ENCODE data around the gene CMPK2. TPM values are rescaled to one million over a fixed set of nuclear protein-coding genes. Genes with fewer than 3 reads are reported as not detected.

CMPK2 gene
- total RNA-seq, 4 donors from 2014 or later: 2.9 to 9.7 (median 8.0) TPM

DNA sequence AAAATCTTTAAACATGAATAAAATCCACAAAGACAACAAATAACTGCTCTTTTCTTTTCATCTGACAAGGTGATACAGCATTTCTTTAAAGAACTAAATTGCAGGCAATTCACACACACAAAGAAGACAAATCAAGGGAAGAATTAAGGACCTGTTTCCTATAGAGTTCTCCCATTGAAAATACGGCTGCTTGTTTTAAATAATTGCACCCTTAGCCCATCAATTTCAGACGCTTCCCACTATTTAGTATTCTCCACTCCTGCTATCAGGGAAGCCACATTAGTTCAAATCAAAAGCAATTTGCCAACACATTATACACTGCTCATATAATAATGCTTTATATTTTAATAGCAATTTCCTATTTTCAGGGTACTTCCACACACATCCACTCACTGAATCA, 11.3 kb downstream of the CMPK2 start:
- TF ChIP-seq, protein P1, sequence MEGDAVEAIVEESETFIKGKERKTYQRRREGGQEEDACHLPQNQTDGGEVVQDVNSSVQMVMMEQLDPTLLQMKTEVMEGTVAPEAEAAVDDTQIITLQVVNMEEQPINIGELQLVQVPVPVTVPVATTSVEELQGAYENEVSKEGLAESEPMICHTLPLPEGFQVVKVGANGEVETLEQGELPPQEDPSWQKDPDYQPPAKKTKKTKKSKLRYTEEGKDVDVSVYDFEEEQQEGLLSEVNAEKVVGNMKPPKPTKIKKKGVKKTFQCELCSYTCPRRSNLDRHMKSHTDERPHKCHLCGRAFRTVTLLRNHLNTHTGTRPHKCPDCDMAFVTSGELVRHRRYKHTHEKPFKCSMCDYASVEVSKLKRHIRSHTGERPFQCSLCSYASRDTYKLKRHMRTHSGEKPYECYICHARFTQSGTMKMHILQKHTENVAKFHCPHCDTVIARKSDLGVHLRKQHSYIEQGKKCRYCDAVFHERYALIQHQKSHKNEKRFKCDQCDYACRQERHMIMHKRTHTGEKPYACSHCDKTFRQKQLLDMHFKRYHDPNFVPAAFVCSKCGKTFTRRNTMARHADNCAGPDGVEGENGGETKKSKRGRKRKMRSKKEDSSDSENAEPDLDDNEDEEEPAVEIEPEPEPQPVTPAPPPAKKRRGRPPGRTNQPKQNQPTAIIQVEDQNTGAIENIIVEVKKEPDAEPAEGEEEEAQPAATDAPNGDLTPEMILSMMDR (IDR thresholded peaks at IDR 0.05): no peak
- TF ChIP-seq POLR2A (IDR thresholded peaks at IDR 0.05): no peak
- Histone ChIP-seq H3K9me3 (peaks cover 0 to 4% of the 10 kb centered on the region in 2 donors), H3K4me3 (no peak overlapping the region), H3K27ac (no peak overlapping the region), H3K27me3 (no peaks in the 10 kb centered on the region), H3K4me1 (no peaks in the 10 kb centered on the region), H3K36me3 (no peaks in the 10 kb centered on the region)
- intact Hi-C loops (cut with DNase I; ENCODE audit: low total_unique reads): no loop called here
- no peak for DNase-seq

DNA sequence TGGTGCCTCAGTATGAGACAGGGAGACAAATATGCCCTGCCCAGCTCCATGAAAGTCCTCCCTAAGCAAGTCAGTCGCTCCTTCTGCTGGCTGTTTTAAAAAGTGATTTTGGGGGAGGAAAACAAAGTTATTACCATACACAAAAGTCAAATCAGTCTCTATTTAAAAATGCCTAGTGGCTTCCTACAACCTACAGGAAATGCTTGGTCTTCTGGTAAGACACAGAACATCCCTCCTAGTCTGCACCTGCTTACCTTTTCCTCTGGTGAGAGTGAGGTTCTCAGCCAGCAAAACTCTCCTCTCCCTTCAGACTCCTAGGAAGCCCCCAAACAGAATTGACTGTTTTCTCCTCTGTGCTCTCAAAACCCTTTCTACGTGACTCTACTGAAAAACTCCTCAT, 13.5 kb downstream of the CMPK2 start:
- intact Hi-C loops (cut with DNase I; ENCODE audit: low total_unique reads): no loop called here
- TF ChIP-seq, protein P1 (IDR thresholded peaks at IDR 0.05): no peak
- TF ChIP-seq POLR2A (IDR thresholded peaks at IDR 0.05): no peak
- no peaks in the 10 kb centered on the region for H3K36me3 ChIP-seq

DNA sequence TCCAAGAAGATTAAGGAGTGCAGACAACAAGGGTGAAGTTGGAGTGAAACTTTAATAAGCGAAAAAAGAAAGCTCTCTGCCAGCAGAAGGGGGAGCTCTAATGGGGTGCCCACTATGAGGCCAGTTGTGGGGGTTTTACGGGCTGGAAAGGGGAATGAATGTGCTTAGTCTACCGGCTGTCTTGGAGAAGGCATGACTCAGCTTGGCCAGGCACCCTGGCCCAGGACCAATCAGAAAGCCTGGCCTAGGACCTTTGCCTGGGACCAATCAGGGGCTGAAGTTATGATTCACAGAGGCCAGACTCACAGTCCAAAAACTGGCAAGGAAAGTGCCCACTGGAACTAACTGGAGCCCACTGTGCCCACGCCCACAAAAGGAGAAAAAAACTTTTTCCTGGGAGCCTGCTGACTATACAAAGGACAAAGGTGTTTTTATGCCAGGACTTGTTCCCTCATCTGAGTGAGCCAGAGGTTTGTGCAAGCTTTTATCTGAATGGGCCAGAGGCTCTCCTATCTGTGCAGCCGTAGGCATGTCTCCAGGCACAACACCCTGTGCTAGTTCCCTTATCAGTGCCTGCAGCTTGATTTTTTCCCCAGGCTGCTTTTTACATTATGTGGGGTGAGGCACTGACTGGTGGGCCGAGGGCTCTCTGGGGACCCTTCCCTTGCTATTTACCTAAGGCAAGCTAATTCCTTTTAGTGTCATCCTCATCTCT, 18.6 kb downstream of the CMPK2 start:
- DNase-seq: no peak
- H3K9me3 ChIP-seq: peaks cover 0 to 49% of the 10 kb centered on the region in 2 donors
- TF ChIP-seq, protein P1 (IDR thresholded peaks at IDR 0.05): no peak
- TF ChIP-seq POLR2A (IDR thresholded peaks at IDR 0.05): no peak
- no peak overlapping the region for H3K27ac ChIP-seq
- intact Hi-C loops (cut with DNase I; ENCODE audit: low total_unique reads): no loop called here
- no peak overlapping the region for H3K4me3 ChIP-seq
- no peaks in the 10 kb centered on the region for H3K4me1 ChIP-seq
- H3K27me3 ChIP-seq: no peaks in the 10 kb centered on the region
- H3K36me3 ChIP-seq: no peaks in the 10 kb centered on the region

More for the DNA sequence above, 13.5 kb downstream of the CMPK2 start:
- Histone ChIP-seq H3K4me1 (no peaks in the 10 kb centered on the region), H3K9me3 (peaks cover 0 to 18% of the 10 kb centered on the region in 2 donors), H3K27me3 (no peaks in the 10 kb centered on the region), H3K4me3 (no peak overlapping the region), H3K27ac (no peak overlapping the region)
- no peak for DNase-seq

DNA sequence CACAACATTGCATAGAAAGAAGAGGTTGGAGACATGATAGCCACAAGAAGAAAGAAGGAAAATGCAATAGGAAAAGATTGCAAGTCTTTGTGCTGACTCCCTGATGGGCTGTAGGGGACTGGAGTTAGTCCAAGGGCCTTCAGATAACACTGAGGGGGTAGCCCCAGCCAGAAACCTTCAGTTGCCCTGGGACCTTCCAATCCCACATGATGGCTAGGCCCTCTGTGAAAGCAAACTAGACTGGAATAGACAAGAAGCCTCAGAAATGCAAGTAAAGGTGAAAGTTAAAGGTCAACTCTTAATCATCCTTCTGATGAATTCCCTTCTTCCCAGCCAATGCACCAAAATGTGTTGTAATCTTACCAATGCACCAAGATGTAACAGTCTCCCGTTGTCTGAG, 19.2 kb downstream of the CMPK2 start:
- Histone ChIP-seq H3K27me3 (no peaks in the 10 kb centered on the region), H3K4me3 (no peak overlapping the region), H3K27ac (no peak overlapping the region), H3K9me3 (peaks cover 0 to 49% of the 10 kb centered on the region in 2 donors), H3K4me1 (no peaks in the 10 kb centered on the region), H3K36me3 (no peaks in the 10 kb centered on the region)
- intact Hi-C loops (cut with DNase I; ENCODE audit: low total_unique reads): no loop called here
- no peak for DNase-seq
- TF ChIP-seq, protein P1 (IDR thresholded peaks at IDR 0.05): no peak
- TF ChIP-seq POLR2A (IDR thresholded peaks at IDR 0.05): no peak

DNA sequence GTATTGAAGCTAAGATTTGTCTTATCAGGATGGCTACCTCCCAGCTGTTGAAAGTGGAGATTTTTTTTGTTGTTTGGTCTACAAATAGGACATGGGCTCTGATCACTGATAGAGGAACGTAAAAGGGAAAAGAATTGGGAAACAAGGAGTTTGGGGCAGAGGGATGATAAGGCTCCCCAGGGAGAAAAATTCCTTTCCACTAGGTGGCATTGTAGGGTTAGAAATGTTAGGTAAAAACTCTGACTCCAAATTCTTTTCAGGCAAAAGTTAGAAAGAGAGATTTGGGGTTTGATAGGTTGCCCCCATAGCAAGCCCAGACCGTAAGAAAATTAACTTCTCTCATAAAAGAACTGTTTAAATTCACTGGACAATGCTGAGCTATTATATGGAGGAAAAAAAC, 19.8 kb downstream of the CMPK2 start:
- Histone ChIP-seq H3K36me3 (no peaks in the 10 kb centered on the region), H3K4me3 (no peak overlapping the region), H3K9me3 (peaks cover 0 to 52% of the 10 kb centered on the region in 2 donors), H3K27ac (no peak overlapping the region), H3K4me1 (no peaks in the 10 kb centered on the region), H3K27me3 (no peaks in the 10 kb centered on the region)
- intact Hi-C loops (cut with DNase I; ENCODE audit: low total_unique reads): no loop called here
- TF ChIP-seq, protein P1 (IDR thresholded peaks at IDR 0.05): no peak
- TF ChIP-seq POLR2A (IDR thresholded peaks at IDR 0.05): no peak
- DNase-seq: no peak

Measured in uterus (tissue), 4 donors.